ENCODE data around the gene FRMPD4.

GRCh38 chrX:12567857-12568256, 429.6 kb downstream of the FRMPD4 start:
- peak in 4 of 5 experiments; percentile 25 to 44 (median 38) for TF ChIP-seq CTCF (IDR thresholded peaks at IDR 0.05)
- TF ChIP-seq EP300 (IDR thresholded peaks at IDR 0.05) = no peak
- no peak for TF ChIP-seq POLR2A (IDR thresholded peaks at IDR 0.05)

Data from tibial nerve (tissue), 4 donors.